WTC11 (cell line): ENCODE results near the gene CHST11. TPM values are rescaled to one million over a fixed set of nuclear protein-coding genes. Genes with fewer than 3 reads are reported as not detected.

Experiments used
- ATAC-seq: fragments of 200-7000 bp; cut with Tn5 transposase; 2 replicates; pipeline ENCODE4 v1.10.0; 2021; ENCODE audit warnings: mild to moderate bottlenecking, moderate library complexity
- CTCF ChIA-PET: fragments of 300-600 bp; sonication (Branson Sonifier 250); formaldehyde crosslinking; loops from one replicate; lab custom pipeline; 2021; ENCODE audit warnings: antibody characterized with exemption; lab: Charles Lee
- POLR2A ChIA-PET: fragments of 350-600 bp; sonication (Branson Sonifier 250); formaldehyde crosslinking; loops from one replicate; lab custom pipeline; 2021; ENCODE audit warnings: antibody characterized with exemption; lab: Charles Lee
- DNase-seq: peaks from one replicate; pipeline ENCODE4 v3.0.0; 2021; ENCODE audit warnings: low spot score
- H3K27ac Mint-ChIP-seq: 2 replicates; pipeline ENCODE4 v1.8.0; 2021; ENCODE audit warnings: mixed read lengths
- H3K27me3 Mint-ChIP-seq: 2 replicates; pipeline ENCODE4 v1.8.0; 2021; ENCODE audit warnings: low read depth, mild to moderate bottlenecking, moderate library complexity, mixed read lengths
- H3K36me3 Mint-ChIP-seq: 2 replicates; pipeline ENCODE4 v1.8.0; 2021; ENCODE audit warnings: mixed read lengths
- H3K4me1 Mint-ChIP-seq: 2 replicates; pipeline ENCODE4 v1.8.0; 2022; ENCODE audit warnings: mixed read lengths
- H3K4me3 Mint-ChIP-seq: 2 replicates; pipeline ENCODE4 v1.8.0; 2021; ENCODE audit warnings: mild to moderate bottlenecking, moderate library complexity, mixed read lengths
- H3K9me3 Mint-ChIP-seq: 2 replicates; pipeline ENCODE4 v1.8.0; 2021; ENCODE audit warnings: mixed read lengths
- CBFB ChIP-seq: sonication (generic); formaldehyde crosslinking; IDR thresholded peaks from 2 replicates; pipeline ENCODE4 v1.8.1; 2022; ENCODE audit warnings: mild to moderate bottlenecking, low read depth, missing genetic modification reagents
- CREB1 ChIP-seq: sonication (generic); formaldehyde crosslinking; IDR thresholded peaks from 2 replicates; pipeline ENCODE4 v1.8.0; 2023; ENCODE audit warnings: mild to moderate bottlenecking, missing genetic modification reagents
- FOXK1 ChIP-seq: sonication (generic); formaldehyde crosslinking; IDR thresholded peaks from 2 replicates; pipeline ENCODE4 v1.8.0; 2022; ENCODE audit warnings: mild to moderate bottlenecking, moderate library complexity, missing genetic modification reagents
- GRHL2 ChIP-seq: fragments of 250-450 bp; sonication (Bioruptor Pico); IDR thresholded peaks from 2 replicates; pipeline ENCODE4 v1.8.0; 2022; ENCODE audit warnings: mild to moderate bottlenecking, moderate library complexity; ENCODE audit not compliant: insufficient replicate concordance, severe bottlenecking
- GTF2I ChIP-seq: fragments of 250-450 bp; sonication (Bioruptor Pico); conservative IDR thresholded peaks from 2 replicates; pipeline ENCODE4 v1.4.0; 2021; ENCODE audit warnings: mild to moderate bottlenecking
- JAZF1 ChIP-seq: fragments of 250-450 bp; sonication (Bioruptor Pico); IDR thresholded peaks from 2 replicates; pipeline ENCODE4 v1.9.0; 2021; ENCODE audit warnings: moderate library complexity, mild to moderate bottlenecking, inconsistent platforms
- JUN ChIP-seq: sonication (generic); formaldehyde crosslinking; IDR thresholded peaks from 2 replicates; pipeline ENCODE4 v1.8.0; 2023; ENCODE audit warnings: mild to moderate bottlenecking, missing genetic modification reagents
- KAT7 ChIP-seq: sonication (generic); formaldehyde crosslinking; IDR thresholded peaks from 2 replicates; pipeline ENCODE4 v1.8.1; 2023; ENCODE audit warnings: missing genetic modification reagents, mild to moderate bottlenecking, borderline replicate concordance
- MXD4 ChIP-seq: fragments of 250-450 bp; sonication (Bioruptor Pico); IDR thresholded peaks from 2 replicates; pipeline ENCODE4 v1.8.0; 2021; ENCODE audit warnings: mild to moderate bottlenecking, moderate library complexity, borderline replicate concordance
- PRRX2 ChIP-seq: fragments of 250-450 bp; sonication (Bioruptor Pico); IDR thresholded peaks from 2 replicates; pipeline ENCODE4 v1.8.0; 2021; ENCODE audit warnings: mild to moderate bottlenecking
- SMAD3 ChIP-seq: sonication (generic); formaldehyde crosslinking; IDR thresholded peaks from 2 replicates; pipeline ENCODE4 v1.8.0; 2022; ENCODE audit warnings: missing genetic modification reagents, mild to moderate bottlenecking, borderline replicate concordance
- SMAD4 ChIP-seq: sonication (generic); formaldehyde crosslinking; IDR thresholded peaks from 2 replicates; pipeline ENCODE4 v1.8.0; 2022; ENCODE audit warnings: mild to moderate bottlenecking, missing genetic modification reagents
- SP1 ChIP-seq: sonication (generic); formaldehyde crosslinking; conservative IDR thresholded peaks from 2 replicates; pipeline ENCODE4 v1.8.1; 2022; ENCODE audit warnings: missing genetic modification reagents
- ZNF138 ChIP-seq: sonication (generic); formaldehyde crosslinking; conservative IDR thresholded peaks from 2 replicates; pipeline ENCODE4 v1.8.1; 2022; ENCODE audit warnings: mild to moderate bottlenecking, moderate library complexity, missing genetic modification reagents
- ZNF219 ChIP-seq: sonication (generic); formaldehyde crosslinking; IDR thresholded peaks from 2 replicates; pipeline ENCODE4 v1.8.0; 2023; ENCODE audit warnings: missing genetic modification reagents, mild to moderate bottlenecking, borderline replicate concordance
- ZNF396 ChIP-seq: fragments of 250-450 bp; sonication (Bioruptor Pico); IDR thresholded peaks from 2 replicates; pipeline ENCODE4 v1.8.0; 2021; ENCODE audit warnings: mild to moderate bottlenecking, moderate library complexity, borderline replicate concordance
- total RNA-seq: library from RNA; stranded (reverse); gene quantifications from 3 replicates; pipeline ENCODE4 v1.2.3, GENCODE V29; 2021
- TF ChIP-seq, protein P1 (sequence below): fragments of 250-450 bp; sonication (Bioruptor Pico); conservative IDR thresholded peaks from 2 replicates; pipeline ENCODE4 v1.9.0; 2021; ENCODE audit warnings: mild to moderate bottlenecking
- TF ChIP-seq, protein P2 (sequence below): sonication (generic); formaldehyde crosslinking; conservative IDR thresholded peaks from 2 replicates; pipeline ENCODE4 v1.8.1; 2023; ENCODE audit warnings: mild to moderate bottlenecking, low read depth, missing genetic modification reagents, moderate library complexity
- TF ChIP-seq, protein P3 (sequence below): fragments of 250-450 bp; sonication (Bioruptor Pico); IDR thresholded peaks from 2 replicates; pipeline ENCODE4 v2.1.2; 2022; ENCODE audit warnings: mild to moderate bottlenecking, moderate library complexity
- TF ChIP-seq, protein P4 (sequence below): sonication (generic); formaldehyde crosslinking; IDR thresholded peaks from 2 replicates; pipeline ENCODE4 v1.8.0; 2022; ENCODE audit warnings: mild to moderate bottlenecking, missing genetic modification reagents
- TF ChIP-seq, protein P5 (sequence below): sonication (generic); formaldehyde crosslinking; IDR thresholded peaks from 2 replicates; pipeline ENCODE4 v1.8.1; 2023; ENCODE audit warnings: mild to moderate bottlenecking, moderate library complexity, missing genetic modification reagents
- TF ChIP-seq, protein P6 (sequence below): sonication (generic); formaldehyde crosslinking; IDR thresholded peaks from 2 replicates; pipeline ENCODE4 v1.8.1; 2023; ENCODE audit warnings: mild to moderate bottlenecking, missing genetic modification reagents, moderate library complexity

CHST11 gene
- total RNA-seq, 1 experiment from 2014 or later: 24.2 TPM

DNA sequence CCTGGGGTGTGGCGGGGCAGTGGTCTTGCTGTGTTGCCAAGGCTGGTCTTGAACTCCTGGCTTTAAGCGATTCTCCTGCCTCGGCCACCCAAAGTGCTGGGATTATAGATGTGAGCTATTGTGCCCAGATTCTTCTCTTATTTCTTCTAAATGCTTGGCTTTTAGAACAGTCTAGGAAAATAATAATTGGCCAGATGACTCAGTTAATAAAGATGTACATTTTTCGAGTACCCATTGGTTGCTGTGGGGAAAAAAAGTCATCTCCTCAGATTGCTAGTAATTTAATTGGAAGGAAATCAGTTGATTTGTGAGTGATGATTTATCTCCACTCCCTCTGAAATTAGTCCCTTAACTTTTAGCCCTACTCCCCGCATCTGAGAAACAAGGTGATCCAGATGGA, 45.5 kb downstream of the CHST11 start:
- Mint-ChIP-seq H3K36me3 (no peaks in the 10 kb centered on the region), H3K4me3 (no peak overlapping the region), H3K27ac (no peak overlapping the region), H3K9me3 (no peaks in the 10 kb centered on the region), H3K4me1 (peaks cover 66% of the 10 kb centered on the region), H3K27me3 (no peaks in the 10 kb centered on the region)
- ChIA-PET CTCF (interaction anchor here (1.2 to 3.0 kb wide), 2 partner anchors 56 to 121 kb away, joined by 3 to 14 read pairs; no protein-coding TSS in a partner anchor), POLR2A (no interaction called here)
- no peak for DNase-seq
- no peak for ATAC-seq
- TF ChIP-seq ZNF396 (CRISPR knock-in tag) (no peak), ZNF138 (CRISPR knock-in tag) (no peak), GTF2I (CRISPR knock-in tag) (no peak), SP1 (CRISPR knock-in tag) (no peak), CREB1 (CRISPR knock-in tag) (no peak), JUN (CRISPR knock-in tag) (no peak)
- TF ChIP-seq, protein P1, sequence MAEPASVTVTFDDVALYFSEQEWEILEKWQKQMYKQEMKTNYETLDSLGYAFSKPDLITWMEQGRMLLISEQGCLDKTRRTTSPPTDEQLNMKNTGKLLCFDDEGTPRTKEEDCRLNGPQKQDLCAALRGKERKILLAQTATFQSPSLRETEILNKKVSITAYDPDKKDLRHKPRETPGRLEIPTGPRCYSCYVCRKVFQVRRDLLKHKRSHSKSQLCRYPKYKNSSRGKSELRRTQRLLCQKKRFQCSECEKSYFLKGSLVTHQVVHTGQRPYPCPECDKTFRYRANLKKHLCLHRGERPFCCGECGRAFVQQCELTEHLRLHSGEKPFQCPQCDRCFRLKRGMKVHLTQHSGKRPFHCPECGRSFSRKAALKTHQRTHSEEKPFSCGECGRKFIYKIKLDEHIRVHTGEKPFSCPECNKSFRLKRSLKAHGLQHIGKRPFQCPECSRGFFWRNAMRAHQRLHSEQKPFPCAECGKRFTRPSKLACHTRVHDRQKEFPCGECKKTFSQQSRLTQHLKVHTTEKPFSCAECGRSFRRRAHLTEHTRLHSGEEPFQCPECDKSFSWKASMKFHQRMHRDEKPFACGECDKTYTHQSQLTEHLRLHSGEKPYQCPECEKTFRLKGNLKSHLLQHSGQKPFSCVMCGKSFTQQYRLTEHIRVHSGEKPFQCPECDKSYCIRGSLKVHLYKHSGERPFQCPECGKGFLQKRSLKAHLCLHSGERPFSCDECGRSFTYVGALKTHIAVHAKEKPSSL (CRISPR knock-in tag): no peak
- TF ChIP-seq, protein P2, sequence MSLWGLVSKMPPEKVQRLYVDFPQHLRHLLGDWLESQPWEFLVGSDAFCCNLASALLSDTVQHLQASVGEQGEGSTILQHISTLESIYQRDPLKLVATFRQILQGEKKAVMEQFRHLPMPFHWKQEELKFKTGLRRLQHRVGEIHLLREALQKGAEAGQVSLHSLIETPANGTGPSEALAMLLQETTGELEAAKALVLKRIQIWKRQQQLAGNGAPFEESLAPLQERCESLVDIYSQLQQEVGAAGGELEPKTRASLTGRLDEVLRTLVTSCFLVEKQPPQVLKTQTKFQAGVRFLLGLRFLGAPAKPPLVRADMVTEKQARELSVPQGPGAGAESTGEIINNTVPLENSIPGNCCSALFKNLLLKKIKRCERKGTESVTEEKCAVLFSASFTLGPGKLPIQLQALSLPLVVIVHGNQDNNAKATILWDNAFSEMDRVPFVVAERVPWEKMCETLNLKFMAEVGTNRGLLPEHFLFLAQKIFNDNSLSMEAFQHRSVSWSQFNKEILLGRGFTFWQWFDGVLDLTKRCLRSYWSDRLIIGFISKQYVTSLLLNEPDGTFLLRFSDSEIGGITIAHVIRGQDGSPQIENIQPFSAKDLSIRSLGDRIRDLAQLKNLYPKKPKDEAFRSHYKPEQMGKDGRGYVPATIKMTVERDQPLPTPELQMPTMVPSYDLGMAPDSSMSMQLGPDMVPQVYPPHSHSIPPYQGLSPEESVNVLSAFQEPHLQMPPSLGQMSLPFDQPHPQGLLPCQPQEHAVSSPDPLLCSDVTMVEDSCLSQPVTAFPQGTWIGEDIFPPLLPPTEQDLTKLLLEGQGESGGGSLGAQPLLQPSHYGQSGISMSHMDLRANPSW (CRISPR knock-in tag): no peak
- TF ChIP-seq, protein P3, sequence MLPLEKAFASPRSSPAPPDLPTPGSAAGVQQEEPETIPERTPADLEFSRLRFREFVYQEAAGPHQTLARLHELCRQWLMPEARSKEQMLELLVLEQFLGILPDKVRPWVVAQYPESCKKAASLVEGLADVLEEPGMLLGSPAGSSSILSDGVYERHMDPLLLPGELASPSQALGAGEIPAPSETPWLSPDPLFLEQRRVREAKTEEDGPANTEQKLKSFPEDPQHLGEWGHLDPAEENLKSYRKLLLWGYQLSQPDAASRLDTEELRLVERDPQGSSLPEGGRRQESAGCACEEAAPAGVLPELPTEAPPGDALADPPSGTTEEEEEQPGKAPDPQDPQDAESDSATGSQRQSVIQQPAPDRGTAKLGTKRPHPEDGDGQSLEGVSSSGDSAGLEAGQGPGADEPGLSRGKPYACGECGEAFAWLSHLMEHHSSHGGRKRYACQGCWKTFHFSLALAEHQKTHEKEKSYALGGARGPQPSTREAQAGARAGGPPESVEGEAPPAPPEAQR: no peak
- TF ChIP-seq, protein P4, sequence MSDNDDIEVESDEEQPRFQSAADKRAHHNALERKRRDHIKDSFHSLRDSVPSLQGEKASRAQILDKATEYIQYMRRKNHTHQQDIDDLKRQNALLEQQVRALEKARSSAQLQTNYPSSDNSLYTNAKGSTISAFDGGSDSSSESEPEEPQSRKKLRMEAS (CRISPR knock-in tag): no peak
- TF ChIP-seq, protein P5, sequence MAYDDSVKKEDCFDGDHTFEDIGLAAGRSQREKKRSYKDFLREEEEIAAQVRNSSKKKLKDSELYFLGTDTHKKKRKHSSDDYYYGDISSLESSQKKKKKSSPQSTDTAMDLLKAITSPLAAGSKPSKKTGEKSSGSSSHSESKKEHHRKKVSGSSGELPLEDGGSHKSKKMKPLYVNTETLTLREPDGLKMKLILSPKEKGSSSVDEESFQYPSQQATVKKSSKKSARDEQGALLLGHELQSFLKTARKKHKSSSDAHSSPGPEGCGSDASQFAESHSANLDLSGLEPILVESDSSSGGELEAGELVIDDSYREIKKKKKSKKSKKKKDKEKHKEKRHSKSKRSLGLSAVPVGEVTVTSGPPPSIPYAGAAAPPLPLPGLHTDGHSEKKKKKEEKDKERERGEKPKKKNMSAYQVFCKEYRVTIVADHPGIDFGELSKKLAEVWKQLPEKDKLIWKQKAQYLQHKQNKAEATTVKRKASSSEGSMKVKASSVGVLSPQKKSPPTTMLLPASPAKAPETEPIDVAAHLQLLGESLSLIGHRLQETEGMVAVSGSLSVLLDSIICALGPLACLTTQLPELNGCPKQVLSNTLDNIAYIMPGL (CRISPR knock-in tag): no peak

DNA sequence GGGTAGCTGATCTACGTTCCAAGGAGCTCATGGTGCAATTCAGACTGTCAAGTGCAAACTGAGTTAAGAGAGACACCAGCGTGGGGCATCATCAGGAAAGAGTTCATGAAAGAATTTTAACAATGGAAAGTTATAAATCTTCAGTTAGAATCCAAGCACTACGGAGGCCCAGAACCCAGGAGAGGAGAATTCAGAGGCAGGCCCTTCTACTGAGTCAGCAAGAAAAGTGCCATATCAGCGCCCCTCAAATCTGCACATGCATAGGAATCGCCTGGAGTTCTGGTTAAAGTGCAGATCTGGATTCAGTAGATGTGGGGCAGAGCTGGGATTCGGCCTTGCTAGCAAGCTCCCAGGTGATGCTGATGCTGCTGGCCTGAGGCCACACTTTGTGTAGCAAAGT, 45.9 kb downstream of the CHST11 start:
- no peak for TF ChIP-seq ZNF138 (CRISPR knock-in tag)
- TF ChIP-seq, protein P6, sequence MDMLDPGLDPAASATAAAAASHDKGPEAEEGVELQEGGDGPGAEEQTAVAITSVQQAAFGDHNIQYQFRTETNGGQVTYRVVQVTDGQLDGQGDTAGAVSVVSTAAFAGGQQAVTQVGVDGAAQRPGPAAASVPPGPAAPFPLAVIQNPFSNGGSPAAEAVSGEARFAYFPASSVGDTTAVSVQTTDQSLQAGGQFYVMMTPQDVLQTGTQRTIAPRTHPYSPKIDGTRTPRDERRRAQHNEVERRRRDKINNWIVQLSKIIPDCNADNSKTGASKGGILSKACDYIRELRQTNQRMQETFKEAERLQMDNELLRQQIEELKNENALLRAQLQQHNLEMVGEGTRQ (CRISPR knock-in tag): no peak
- TF ChIP-seq KAT7 (CRISPR knock-in tag): no peak
- TF ChIP-seq, protein P3: no peak
- no peak for TF ChIP-seq MXD4
- TF ChIP-seq ZNF219 (CRISPR knock-in tag): no peak
- no peak for TF ChIP-seq SMAD4 (CRISPR knock-in tag)
- no peak for TF ChIP-seq CBFB (CRISPR knock-in tag)
- TF ChIP-seq JAZF1 (CRISPR knock-in tag): no peak
- no peak for TF ChIP-seq SMAD3 (CRISPR knock-in tag)
- TF ChIP-seq GRHL2 (CRISPR knock-in tag): no peak
- TF ChIP-seq FOXK1 (CRISPR knock-in tag): no peak
- TF ChIP-seq, protein P5 (CRISPR knock-in tag): no peak
- TF ChIP-seq SP1 (CRISPR knock-in tag): no peak
- TF ChIP-seq PRRX2 (CRISPR knock-in tag): no peak
- no peaks in the 10 kb centered on the region for H3K36me3 Mint-ChIP-seq
- no peak for DNase-seq
- no peaks in the 10 kb centered on the region for H3K9me3 Mint-ChIP-seq
- H3K4me1 Mint-ChIP-seq: peaks cover 70% of the 10 kb centered on the region
- H3K27me3 Mint-ChIP-seq: no peaks in the 10 kb centered on the region
- ChIA-PET CTCF (interaction anchor here (0.6 to 1.2 kb wide), 2 partner anchors 21 to 55 kb away, joined by 3 to 4 read pairs; no protein-coding TSS in a partner anchor), POLR2A (no interaction called here)
- no peak overlapping the region for H3K4me3 Mint-ChIP-seq
- no peak for ATAC-seq
- H3K27ac Mint-ChIP-seq: no peak overlapping the region
